ENCODE measurements around the gene TAS2R60. TPM values are rescaled to one million over a fixed set of nuclear protein-coding genes. Genes with fewer than 3 reads are reported as not detected.

TAS2R60 gene
- polyA plus RNA-seq, 1 of the 3 experiments (the other 2 are of a cell fraction) = not detected

- H3K36me3 ChIP-seq (replicated peaks in 1 of 2; ENCODE audit: control insufficient read depth in 1 of 2, insufficient read depth in 2 of 2, low read length in 1 of 2) = peaks cover 3 to 7% of the 10 kb centered on the region in 2 experiments
- no peak overlapping the region for H3K9ac ChIP-seq
- TF ChIP-seq MXI1 (IDR thresholded peaks at IDR 0.05; ENCODE audit: low read depth, low read length) = no peak
- no peak for TF ChIP-seq TEAD4 (IDR thresholded peaks at IDR 0.05; ENCODE audit: borderline replicate concordance, insufficient read depth)
- TF ChIP-seq MEF2A (IDR thresholded peaks at IDR 0.05; ENCODE audit: borderline replicate concordance, low read depth) = no peak
- TF ChIP-seq GATA2 (CRISPR knock-in tag; IDR thresholded peaks at IDR 0.05) = no peak
- TF ChIP-seq, protein P1, sequence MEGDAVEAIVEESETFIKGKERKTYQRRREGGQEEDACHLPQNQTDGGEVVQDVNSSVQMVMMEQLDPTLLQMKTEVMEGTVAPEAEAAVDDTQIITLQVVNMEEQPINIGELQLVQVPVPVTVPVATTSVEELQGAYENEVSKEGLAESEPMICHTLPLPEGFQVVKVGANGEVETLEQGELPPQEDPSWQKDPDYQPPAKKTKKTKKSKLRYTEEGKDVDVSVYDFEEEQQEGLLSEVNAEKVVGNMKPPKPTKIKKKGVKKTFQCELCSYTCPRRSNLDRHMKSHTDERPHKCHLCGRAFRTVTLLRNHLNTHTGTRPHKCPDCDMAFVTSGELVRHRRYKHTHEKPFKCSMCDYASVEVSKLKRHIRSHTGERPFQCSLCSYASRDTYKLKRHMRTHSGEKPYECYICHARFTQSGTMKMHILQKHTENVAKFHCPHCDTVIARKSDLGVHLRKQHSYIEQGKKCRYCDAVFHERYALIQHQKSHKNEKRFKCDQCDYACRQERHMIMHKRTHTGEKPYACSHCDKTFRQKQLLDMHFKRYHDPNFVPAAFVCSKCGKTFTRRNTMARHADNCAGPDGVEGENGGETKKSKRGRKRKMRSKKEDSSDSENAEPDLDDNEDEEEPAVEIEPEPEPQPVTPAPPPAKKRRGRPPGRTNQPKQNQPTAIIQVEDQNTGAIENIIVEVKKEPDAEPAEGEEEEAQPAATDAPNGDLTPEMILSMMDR (IDR thresholded peaks at IDR 0.05) = no peak
- no peak for TF ChIP-seq USF2 (IDR thresholded peaks at IDR 0.05; ENCODE audit: borderline replicate concordance, low read depth, low read length)
- no peak for TF ChIP-seq EZH2phosphoT487 (IDR thresholded peaks at IDR 0.05; ENCODE audit: borderline replicate concordance, low read depth)
- no peak for TF ChIP-seq FOSL2 (IDR thresholded peaks at IDR 0.05; ENCODE audit: borderline replicate concordance, low read depth)
- no peak for TF ChIP-seq FOXJ3 (CRISPR knock-in tag; IDR thresholded peaks at IDR 0.05)
- TF ChIP-seq, protein P2, sequence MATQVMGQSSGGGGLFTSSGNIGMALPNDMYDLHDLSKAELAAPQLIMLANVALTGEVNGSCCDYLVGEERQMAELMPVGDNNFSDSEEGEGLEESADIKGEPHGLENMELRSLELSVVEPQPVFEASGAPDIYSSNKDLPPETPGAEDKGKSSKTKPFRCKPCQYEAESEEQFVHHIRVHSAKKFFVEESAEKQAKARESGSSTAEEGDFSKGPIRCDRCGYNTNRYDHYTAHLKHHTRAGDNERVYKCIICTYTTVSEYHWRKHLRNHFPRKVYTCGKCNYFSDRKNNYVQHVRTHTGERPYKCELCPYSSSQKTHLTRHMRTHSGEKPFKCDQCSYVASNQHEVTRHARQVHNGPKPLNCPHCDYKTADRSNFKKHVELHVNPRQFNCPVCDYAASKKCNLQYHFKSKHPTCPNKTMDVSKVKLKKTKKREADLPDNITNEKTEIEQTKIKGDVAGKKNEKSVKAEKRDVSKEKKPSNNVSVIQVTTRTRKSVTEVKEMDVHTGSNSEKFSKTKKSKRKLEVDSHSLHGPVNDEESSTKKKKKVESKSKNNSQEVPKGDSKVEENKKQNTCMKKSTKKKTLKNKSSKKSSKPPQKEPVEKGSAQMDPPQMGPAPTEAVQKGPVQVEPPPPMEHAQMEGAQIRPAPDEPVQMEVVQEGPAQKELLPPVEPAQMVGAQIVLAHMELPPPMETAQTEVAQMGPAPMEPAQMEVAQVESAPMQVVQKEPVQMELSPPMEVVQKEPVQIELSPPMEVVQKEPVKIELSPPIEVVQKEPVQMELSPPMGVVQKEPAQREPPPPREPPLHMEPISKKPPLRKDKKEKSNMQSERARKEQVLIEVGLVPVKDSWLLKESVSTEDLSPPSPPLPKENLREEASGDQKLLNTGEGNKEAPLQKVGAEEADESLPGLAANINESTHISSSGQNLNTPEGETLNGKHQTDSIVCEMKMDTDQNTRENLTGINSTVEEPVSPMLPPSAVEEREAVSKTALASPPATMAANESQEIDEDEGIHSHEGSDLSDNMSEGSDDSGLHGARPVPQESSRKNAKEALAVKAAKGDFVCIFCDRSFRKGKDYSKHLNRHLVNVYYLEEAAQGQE (IDR thresholded peaks at IDR 0.05; ENCODE audit: low read depth, low read length) = no peak
- TF ChIP-seq, protein P3, sequence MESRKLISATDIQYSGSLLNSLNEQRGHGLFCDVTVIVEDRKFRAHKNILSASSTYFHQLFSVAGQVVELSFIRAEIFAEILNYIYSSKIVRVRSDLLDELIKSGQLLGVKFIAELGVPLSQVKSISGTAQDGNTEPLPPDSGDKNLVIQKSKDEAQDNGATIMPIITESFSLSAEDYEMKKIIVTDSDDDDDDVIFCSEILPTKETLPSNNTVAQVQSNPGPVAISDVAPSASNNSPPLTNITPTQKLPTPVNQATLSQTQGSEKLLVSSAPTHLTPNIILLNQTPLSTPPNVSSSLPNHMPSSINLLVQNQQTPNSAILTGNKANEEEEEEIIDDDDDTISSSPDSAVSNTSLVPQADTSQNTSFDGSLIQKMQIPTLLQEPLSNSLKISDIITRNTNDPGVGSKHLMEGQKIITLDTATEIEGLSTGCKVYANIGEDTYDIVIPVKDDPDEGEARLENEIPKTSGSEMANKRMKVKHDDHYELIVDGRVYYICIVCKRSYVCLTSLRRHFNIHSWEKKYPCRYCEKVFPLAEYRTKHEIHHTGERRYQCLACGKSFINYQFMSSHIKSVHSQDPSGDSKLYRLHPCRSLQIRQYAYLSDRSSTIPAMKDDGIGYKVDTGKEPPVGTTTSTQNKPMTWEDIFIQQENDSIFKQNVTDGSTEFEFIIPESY (IDR thresholded peaks at IDR 0.05; ENCODE audit: borderline replicate concordance, low read depth) = no peak
- TF ChIP-seq MAX (IDR thresholded peaks at IDR 0.05; ENCODE audit: low read depth) = no peak
- TF ChIP-seq, protein P4, sequence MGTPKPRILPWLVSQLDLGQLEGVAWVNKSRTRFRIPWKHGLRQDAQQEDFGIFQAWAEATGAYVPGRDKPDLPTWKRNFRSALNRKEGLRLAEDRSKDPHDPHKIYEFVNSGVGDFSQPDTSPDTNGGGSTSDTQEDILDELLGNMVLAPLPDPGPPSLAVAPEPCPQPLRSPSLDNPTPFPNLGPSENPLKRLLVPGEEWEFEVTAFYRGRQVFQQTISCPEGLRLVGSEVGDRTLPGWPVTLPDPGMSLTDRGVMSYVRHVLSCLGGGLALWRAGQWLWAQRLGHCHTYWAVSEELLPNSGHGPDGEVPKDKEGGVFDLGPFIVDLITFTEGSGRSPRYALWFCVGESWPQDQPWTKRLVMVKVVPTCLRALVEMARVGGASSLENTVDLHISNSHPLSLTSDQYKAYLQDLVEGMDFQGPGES (IDR thresholded peaks at IDR 0.05; ENCODE audit: low read depth, low read length) = no peak
- TF ChIP-seq SIN3A (IDR thresholded peaks at IDR 0.05; ENCODE audit: borderline replicate concordance, low read depth, low read length) = no peak
- 82% methylated on average over 26 of the region's 28 CpGs for WGBS (ENCODE audit: low lambda C conversion rate)
- no peak overlapping the region for H3K4me2 ChIP-seq
- H3F3A ChIP-seq (replicated peaks; ENCODE audit: insufficient read depth) = peaks cover 31% of the 10 kb centered on the region
- DNase-seq = no peak
- ChIA-PET CTCF (interaction anchor here (1.6 to 7.5 kb wide), 5 partner anchors 8 to 156 kb away, joined by 4 to 38 read pairs (median 9); partner anchors contain the start of gene ZYX), POLR2A (no interaction called here)
- H4K20me1 ChIP-seq (ENCODE audit: insufficient read depth) = peaks cover 12% of the 10 kb centered on the region
- H2AFZ ChIP-seq (ENCODE audit: low read depth) = no peak overlapping the region
- no peaks in the 10 kb centered on the region for H3K9me3 ChIP-seq
- H3K27me3 ChIP-seq (ENCODE audit: insufficient read depth) = no peaks in the 10 kb centered on the region
- no peak overlapping the region for H3K4me3 ChIP-seq (ENCODE audit: low read depth in 2 of 2, low read length in 1 of 2)
- no peaks in the 10 kb centered on the region for H3K9me2 ChIP-seq
- H3K27ac ChIP-seq (ENCODE audit: low read depth in 2 of 2, low read length in 1 of 2) = no peak overlapping the region
- no peaks in the 10 kb centered on the region for H3K79me2 ChIP-seq (ENCODE audit: insufficient read depth)
- H3K4me1 ChIP-seq (ENCODE audit: control insufficient read depth in 1 of 2, insufficient read depth in 2 of 2, low read depth in 1 of 2, low read length in 1 of 2) = peaks cover 2 to 7% of the 10 kb centered on the region in 2 experiments; a peak in 2 of 4 replicates
Observed at GRCh38 chr7:143396625-143397556, 46.4 kb upstream of the TAS2R60 start.
